IPS-20b (cell line): ENCODE data around the gene PTPRCAP.
A peak's percentile ranks its signal among the peaks of the same experiment; 100 is the strongest.
"Not testable (repeated sequence)": the region's sequence is repeated elsewhere in the genome, so short reads cannot be mapped to it uniquely, and the experiment has no call there.

Source experiments
- H3K27ac ChIP-seq: one replicate; pipeline ENCODE4 v1.5.1; 2013; ENCODE audit warnings: low read length
- H3K27me3 ChIP-seq: 2 replicates; pipeline ENCODE4 v1.6.1; 2013; ENCODE audit warnings: mild to moderate bottlenecking, low read length, inconsistent platforms; ENCODE audit not compliant: insufficient read depth
- H3K36me3 ChIP-seq: 2 replicates; pipeline ENCODE4 v1.6.1; 2013; ENCODE audit warnings: low read depth, mild to moderate bottlenecking, inconsistent platforms, low read length, moderate library complexity; ENCODE audit not compliant: insufficient read depth
- H3K4me1 ChIP-seq: 2 replicates; pipeline ENCODE4 v1.6.1; 2013; ENCODE audit warnings: mild to moderate bottlenecking, control low read depth, inconsistent platforms, low read length, moderate library complexity; ENCODE audit not compliant: insufficient read depth
- H3K4me3 ChIP-seq: 2 replicates; pipeline ENCODE4 v1.5.1; 2013; ENCODE audit warnings: mild to moderate bottlenecking, low read length, inconsistent platforms
- H3K9ac ChIP-seq: 2 replicates; pipeline ENCODE4 v1.6.1; 2013; ENCODE audit warnings: low read depth, mild to moderate bottlenecking, inconsistent platforms, low read length, moderate library complexity
- H3K9me3 ChIP-seq: 2 replicates; pipeline ENCODE4 v1.6.1; 2013; ENCODE audit warnings: mild to moderate bottlenecking, low read depth, low read length, inconsistent platforms; ENCODE audit not compliant: insufficient read depth

The PTPRCAP gene

DNA sequence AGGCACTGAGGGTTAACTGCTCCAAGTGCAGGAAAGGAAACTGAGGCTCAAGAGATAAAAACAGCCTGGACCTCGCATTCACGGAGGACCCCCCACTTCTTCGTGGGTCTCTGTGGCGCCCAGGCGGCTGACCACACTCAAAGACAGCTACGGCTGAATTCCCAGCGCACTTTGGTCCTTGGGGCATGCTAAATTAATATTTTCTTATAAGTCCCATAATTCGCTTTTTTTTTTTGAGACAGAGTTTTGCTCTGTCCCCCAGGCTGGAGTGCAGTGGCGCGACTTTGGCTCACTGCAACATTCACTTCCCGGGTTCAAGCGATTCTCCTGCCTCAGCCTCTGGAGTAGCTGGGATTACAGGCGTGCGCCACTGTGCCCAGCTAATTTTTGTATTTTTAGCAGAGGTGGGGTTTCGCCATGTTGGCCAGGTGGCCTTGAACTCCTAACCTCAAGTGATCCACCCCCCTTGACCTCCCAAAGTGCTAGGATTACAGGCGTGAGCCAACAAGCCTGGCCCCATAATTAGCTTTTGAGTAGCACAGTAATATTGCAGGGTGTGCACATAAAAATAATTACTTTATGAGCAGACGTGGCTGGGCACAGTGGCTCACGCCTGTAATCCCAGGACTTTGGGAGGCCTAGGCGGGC lies 35.2 kb downstream of the PTPRCAP start:
- H3K27ac ChIP-seq, H3K9me3 ChIP-seq, H3K27me3 ChIP-seq, H3K4me1 ChIP-seq: not testable (repeated sequence)
- peaks cover 30% of the 10 kb centered on the region for H3K36me3 ChIP-seq
- H3K9ac ChIP-seq: peak overlapping the region; percentile 61; the same call in 1 of the 2 replicates
- H3K4me3 ChIP-seq: peak overlapping the region; percentile 56

GRCh38 chr11:67401495-67402191 lies 35.8 kb downstream of the PTPRCAP start, which contains the start of gene PPP1CA:
Gene PPP1CA (minus strand): TSS chr11:67401858. CDS start chr11:67401782, 76 bp downstream.
- H3K4me1 ChIP-seq: peaks cover 5% of the 10 kb centered on the region; the same call in 1 of the 2 replicates
- H3K27ac ChIP-seq: no peak within 1 kb of the TSS
- peak within 1 kb of the TSS; percentile 83 for H3K4me3 ChIP-seq
- H3K27me3 ChIP-seq: no peaks in the 10 kb centered on the region
- H3K36me3 ChIP-seq: peaks cover 35% of the 10 kb centered on the region
- H3K9me3 ChIP-seq: no peaks in the 10 kb centered on the region
- H3K9ac ChIP-seq: peak within 1 kb of the TSS; percentile 92

DNA sequence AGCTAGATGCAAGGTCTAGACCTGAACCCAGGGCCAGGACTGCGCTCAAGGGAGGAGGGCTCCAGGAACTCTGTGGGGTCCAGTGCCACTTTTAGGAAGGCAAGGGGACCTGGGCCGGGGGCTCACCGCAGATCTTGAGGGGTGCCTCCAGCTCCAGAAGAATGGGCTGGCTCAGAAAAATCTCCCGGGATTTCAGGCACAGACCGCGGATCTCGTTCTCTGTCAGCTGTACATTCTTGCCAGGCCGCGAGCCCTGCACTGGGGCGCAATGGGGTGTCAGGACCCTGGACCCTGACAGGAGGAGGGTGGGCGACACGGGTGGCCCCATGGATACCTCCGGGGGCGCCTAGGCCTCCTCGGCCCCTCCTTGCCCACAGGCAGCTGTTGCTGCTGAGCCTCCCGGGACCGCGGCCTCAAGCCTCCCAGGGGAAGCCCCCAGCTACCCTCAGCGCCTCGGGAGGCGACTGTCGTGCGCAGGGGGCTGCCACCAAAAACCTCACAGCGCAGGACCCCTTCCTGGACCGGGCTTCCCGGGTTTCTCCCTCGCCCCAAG lies 36.5 kb downstream of the PTPRCAP start:
- Histone ChIP-seq H3K27ac (no peak overlapping the region), H3K36me3 (peaks cover 41% of the 10 kb centered on the region), H3K9ac (peak overlapping the region; percentile 92), H3K4me3 (peak overlapping the region; percentile 83), H3K27me3 (no peaks in the 10 kb centered on the region), H3K9me3 (no peaks in the 10 kb centered on the region), H3K4me1 (peaks cover 5% of the 10 kb centered on the region; the same call in 1 of the 2 replicates)

DNA sequence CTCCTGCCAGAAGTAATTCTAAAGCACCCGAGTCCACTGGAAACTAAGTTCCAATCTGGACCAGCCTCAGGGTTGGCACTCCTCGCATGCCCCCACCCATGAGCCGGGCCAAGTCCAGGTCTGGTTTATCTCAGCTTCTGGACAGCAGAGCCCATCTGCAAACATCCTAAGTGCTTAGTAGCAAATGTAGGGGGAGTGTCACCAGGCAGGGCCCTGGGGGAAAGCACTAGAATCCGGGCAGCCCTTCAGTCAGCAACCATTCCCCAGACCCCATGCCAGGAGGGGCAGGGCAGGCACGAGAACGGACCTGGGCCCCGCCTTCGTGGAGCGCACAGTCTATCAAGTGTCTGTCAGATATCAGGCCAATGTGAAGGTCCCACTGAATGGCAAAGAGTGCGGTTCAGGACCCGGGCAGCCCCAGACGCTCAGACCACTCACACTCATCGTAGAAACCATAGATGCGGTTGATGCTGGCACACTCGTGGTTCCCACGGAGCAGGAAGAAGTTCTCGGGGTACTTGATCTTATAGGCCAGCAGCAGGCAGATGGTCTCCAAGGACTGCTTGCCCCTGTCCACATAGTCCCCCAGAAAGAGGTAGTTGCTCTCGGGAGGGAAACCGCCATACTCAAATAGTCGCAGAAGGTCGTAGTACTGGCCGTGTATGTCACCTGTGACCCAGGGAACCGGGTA lies 37.1 kb downstream of the PTPRCAP start:
- Histone ChIP-seq H3K9ac (peak overlapping the region; percentile 92; the same call in 1 of the 2 replicates), H3K9me3 (no peaks in the 10 kb centered on the region), H3K36me3 (peaks cover 47% of the 10 kb centered on the region), H3K27ac (no peak overlapping the region), H3K4me3 (peak overlapping the region; percentile 83), H3K4me1 (peaks cover 5% of the 10 kb centered on the region; the same call in 1 of the 2 replicates), H3K27me3 (no peaks in the 10 kb centered on the region)

- H3K4me1 ChIP-seq: peaks cover 5% of the 10 kb centered on the region; the same call in 1 of the 2 replicates
- H3K36me3 ChIP-seq: peaks cover 51% of the 10 kb centered on the region
- no peak overlapping the region for H3K27ac ChIP-seq
- no peaks in the 10 kb centered on the region for H3K9me3 ChIP-seq
- no peak overlapping the region for H3K4me3 ChIP-seq
- no peak overlapping the region for H3K9ac ChIP-seq
- H3K27me3 ChIP-seq: no peaks in the 10 kb centered on the region
Observed at GRCh38 chr11:67398661-67399563, 38.6 kb downstream of the PTPRCAP start.

- peaks cover 51% of the 10 kb centered on the region for H3K36me3 ChIP-seq
- no peak overlapping the region for H3K4me3 ChIP-seq
- H3K27ac ChIP-seq: no peak overlapping the region
- no peaks in the 10 kb centered on the region for H3K9me3 ChIP-seq
- no peaks in the 10 kb centered on the region for H3K27me3 ChIP-seq
- no peak overlapping the region for H3K9ac ChIP-seq
- peaks cover 5% of the 10 kb centered on the region; the same call in 1 of the 2 replicates for H3K4me1 ChIP-seq
Observed at GRCh38 chr11:67397986-67398660, 39.4 kb downstream of the PTPRCAP start.

DNA sequence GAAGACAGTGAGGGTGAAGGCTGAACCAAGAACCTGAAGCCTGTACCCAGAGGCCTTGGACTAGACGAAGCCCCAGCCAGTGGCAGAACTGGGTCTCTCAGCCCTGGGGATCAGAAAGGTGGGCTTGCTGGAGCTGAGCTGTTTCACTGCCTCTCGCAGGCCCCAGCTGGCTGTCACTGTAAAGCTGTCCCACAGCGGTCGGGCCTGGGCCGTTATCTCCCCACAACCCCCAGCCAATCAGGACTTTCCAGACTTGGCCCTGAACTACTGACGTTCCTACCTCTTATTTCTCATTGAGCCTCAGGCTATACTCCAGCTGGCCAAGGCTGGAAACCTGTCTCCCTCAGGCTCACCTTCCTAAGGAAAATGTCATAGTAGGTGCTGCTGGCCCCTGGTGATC lies 39.9 kb downstream of the PTPRCAP start:
- Histone ChIP-seq H3K9ac (no peak overlapping the region), H3K27ac (no peak overlapping the region), H3K9me3 (no peaks in the 10 kb centered on the region), H3K36me3 (peaks cover 51% of the 10 kb centered on the region), H3K27me3 (peaks cover 2% of the 10 kb centered on the region; the same call in 1 of the 2 replicates), H3K4me1 (peaks cover 5% of the 10 kb centered on the region; the same call in 1 of the 2 replicates), H3K4me3 (no peak overlapping the region)

- H3K9me3 ChIP-seq: no peaks in the 10 kb centered on the region
- no peaks in the 10 kb centered on the region for H3K4me1 ChIP-seq
- H3K9ac ChIP-seq: no peak overlapping the region; the same call in 1 of the 2 replicates
- no peak overlapping the region for H3K4me3 ChIP-seq
- H3K27me3 ChIP-seq: peaks cover 6% of the 10 kb centered on the region; the same call in 1 of the 2 replicates
- H3K27ac ChIP-seq: no peak overlapping the region
- H3K36me3 ChIP-seq: peaks cover 51% of the 10 kb centered on the region
Observed at GRCh38 chr11:67396587-67397389, 40.7 kb downstream of the PTPRCAP start.

GRCh38 chr11:67396259-67396581 lies 41.3 kb downstream of the PTPRCAP start:
- Histone ChIP-seq H3K9me3 (no peaks in the 10 kb centered on the region), H3K27ac (no peak overlapping the region), H3K36me3 (peaks cover 51% of the 10 kb centered on the region), H3K27me3 (peaks cover 6% of the 10 kb centered on the region; the same call in 1 of the 2 replicates), H3K4me1 (no peaks in the 10 kb centered on the region), H3K9ac (no peak overlapping the region; the same call in 1 of the 2 replicates), H3K4me3 (no peak overlapping the region)
